HG03565 (cell line): ENCODE measurements around the gene RANBP2.
"Not testable (repeated sequence)": the region's sequence is repeated elsewhere in the genome, so short reads cannot be mapped to it uniquely, and the experiment has no call there.

Source experiments
- ATAC-seq: cut with Tn5 transposase; IDR thresholded peaks from one replicate; pipeline ENCODE4 v1.9.1; 2021; ENCODE audit warnings: mild to moderate bottlenecking, moderate library complexity; ENCODE audit not compliant: unreplicated experiment

The RANBP2 gene

GRCh38 chr2:108719149-108720044 lies at the start of gene RANBP2:
RANBP2 (plus strand) TSS chr2:108719482; CDS start chr2:108719607, 125 bp downstream.
- peak; percentile 99 for ATAC-seq

- ATAC-seq, result not testable (repeated sequence)
Observed at GRCh38 chr2:108670282-108670681, 49.0 kb upstream of the RANBP2 start.

GRCh38 chr2:108672200-108672805 lies 47.0 kb upstream of the RANBP2 start:
- ATAC-seq, result not testable (repeated sequence)

GRCh38 chr2:108676522-108676921 lies 42.8 kb upstream of the RANBP2 start:
- ATAC-seq, result not testable (repeated sequence)

GRCh38 chr2:108677239-108677744 lies 42.0 kb upstream of the RANBP2 start:
- not testable (repeated sequence) for ATAC-seq

GRCh38 chr2:108678198-108678651 lies 41.1 kb upstream of the RANBP2 start:
- not testable (repeated sequence) for ATAC-seq

GRCh38 chr2:108680805-108681204 lies 38.5 kb upstream of the RANBP2 start:
- not testable (repeated sequence) for ATAC-seq

- ATAC-seq, result not testable (repeated sequence)
Observed at GRCh38 chr2:108688818-108689756, 30.2 kb upstream of the RANBP2 start.

GRCh38 chr2:108690001-108690400 lies 29.3 kb upstream of the RANBP2 start:
- not testable (repeated sequence) for ATAC-seq

GRCh38 chr2:108691447-108691846 lies 27.8 kb upstream of the RANBP2 start:
- no peak for ATAC-seq

- no peak for ATAC-seq
Observed at GRCh38 chr2:108701208-108701607, 18.1 kb upstream of the RANBP2 start.

- no peak for ATAC-seq
Observed at GRCh38 chr2:108701806-108702205, 17.5 kb upstream of the RANBP2 start.

- ATAC-seq, result no peak
Observed at GRCh38 chr2:108704871-108705270, 14.4 kb upstream of the RANBP2 start.

GRCh38 chr2:108707300-108707699 lies 12.0 kb upstream of the RANBP2 start:
- no peak for ATAC-seq

GRCh38 chr2:108716971-108717370 lies 2.3 kb upstream of the RANBP2 start:
- ATAC-seq, result not testable (repeated sequence)

- not testable (repeated sequence) for ATAC-seq
Observed at GRCh38 chr2:108726048-108726447, 6.8 kb downstream of the RANBP2 start.

- ATAC-seq, result not testable (repeated sequence)
Observed at GRCh38 chr2:108734656-108735055, 15.4 kb downstream of the RANBP2 start.

- ATAC-seq, result not testable (repeated sequence)
Observed at GRCh38 chr2:108757973-108758372, 38.7 kb downstream of the RANBP2 start.

GRCh38 chr2:108762618-108763017 lies 43.3 kb downstream of the RANBP2 start:
- ATAC-seq, result not testable (repeated sequence)

GRCh38 chr2:108766671-108767070 lies 47.4 kb downstream of the RANBP2 start:
- ATAC-seq, result not testable (repeated sequence)
